Fibroblast of skin of scalp (primary cell): Measurements from ENCODE around the gene DEF6.
"Not testable (repeated sequence)": the region's sequence is repeated elsewhere in the genome, so short reads cannot be mapped to it uniquely, and the experiment has no call there.

Experiments used
- DNase-seq: peaks from one replicate; pipeline ENCODE4 v3.0.0-alpha.2; 2013

Gene DEF6

DNA sequence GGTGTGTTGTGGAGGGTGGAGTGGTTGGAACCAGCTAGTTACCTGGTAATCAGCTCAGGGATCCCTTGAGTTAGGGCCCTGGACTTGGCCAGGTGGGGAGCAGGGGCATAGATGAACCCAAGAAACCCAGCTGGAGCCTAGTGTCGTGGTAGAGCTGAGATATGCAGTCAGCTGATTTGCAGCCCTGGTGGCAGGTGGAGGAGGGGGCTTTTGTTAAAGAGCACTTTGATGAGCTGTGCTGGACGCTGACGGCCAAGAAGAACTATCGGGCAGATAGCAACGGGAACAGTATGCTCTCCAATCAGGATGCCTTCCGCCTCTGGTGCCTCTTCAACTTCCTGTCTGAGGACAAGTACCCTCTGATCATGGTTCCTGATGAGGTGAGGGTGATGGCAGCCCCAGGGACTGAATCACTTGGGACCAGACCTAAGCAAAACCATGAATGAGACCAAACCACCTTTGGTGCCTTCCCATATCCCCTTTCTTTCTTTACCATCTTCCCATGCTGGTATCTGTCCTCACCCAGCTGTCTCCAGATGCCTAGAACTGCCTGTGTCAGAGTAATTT is 12.7 kb downstream of the DEF6 start:
- no peak for DNase-seq

DNA sequence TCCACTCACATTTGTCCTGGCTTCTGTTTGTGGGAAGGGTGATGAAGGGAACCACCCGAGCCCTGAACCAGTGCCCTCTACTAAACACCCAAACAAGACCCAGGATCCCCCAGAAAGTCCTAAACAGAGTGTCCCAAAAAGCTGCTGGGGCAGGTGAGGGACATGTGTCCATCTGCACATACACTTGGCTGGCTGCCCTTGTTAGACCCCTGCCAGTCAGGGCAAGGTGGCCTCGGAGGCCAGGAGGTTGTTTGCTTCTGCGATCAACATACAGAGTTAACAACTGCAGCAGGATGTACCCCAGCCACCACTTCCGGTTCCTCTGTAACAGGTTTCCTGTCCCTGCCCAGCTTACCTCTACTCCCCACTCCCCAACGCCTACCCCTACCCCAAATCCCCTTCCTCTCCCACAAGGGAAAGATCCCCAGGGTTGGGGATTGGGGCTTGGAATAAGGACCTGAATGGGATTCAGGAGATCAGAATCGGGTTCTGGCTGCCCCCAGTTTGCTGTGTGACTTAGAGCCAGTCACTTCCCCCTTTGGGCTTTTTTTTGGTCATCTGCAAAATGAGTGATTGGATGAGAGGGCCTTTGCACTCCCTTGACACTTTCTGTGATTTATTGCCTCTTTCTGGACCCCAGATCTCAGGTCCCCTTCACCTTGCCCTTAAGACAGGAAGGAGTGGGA is 13.9 kb downstream of the DEF6 start:
- no peak for DNase-seq

GRCh38 chr6:35312076-35312800 is 14.6 kb downstream of the DEF6 start:
- no peak for DNase-seq

GRCh38 chr6:35312807-35313206 is 15.2 kb downstream of the DEF6 start:
- DNase-seq, result no peak

DNA sequence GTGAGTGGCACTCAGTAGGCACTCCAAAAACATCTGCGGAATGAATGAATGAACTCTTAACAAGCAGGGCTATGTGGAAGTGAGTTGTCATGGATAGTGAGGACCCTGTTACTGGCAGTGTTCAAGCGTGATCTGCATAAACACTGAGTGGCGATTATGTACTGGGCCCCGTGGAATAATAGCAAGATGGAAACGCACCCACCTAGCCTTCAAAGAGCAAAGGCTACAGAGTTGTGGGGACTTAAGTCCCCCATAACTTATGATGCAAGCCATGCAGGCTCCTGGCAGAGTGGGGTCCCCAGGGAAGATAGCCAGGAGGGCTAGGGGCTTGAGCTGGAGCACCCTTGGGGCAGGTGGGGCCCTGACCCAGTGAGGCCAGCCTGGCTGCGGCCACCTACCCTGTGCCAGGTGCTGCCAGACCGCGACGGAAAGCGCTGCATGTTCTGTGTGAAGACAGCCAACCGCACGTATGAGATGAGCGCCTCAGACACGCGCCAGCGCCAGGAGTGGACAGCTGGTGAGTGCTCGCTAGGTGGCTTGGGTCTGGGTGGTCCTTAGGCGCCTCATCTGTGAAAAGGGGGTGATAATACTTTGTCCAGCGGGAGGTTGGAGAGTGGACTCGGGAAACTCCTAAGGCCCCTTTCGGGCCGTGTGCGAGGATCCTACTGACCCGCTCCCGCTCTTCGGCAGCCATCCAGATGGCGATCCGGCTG is 20.0 kb downstream of the DEF6 start:
- DNase-seq, result no peak

GRCh38 chr6:35318196-35319171 is 20.9 kb downstream of the DEF6 start:
- peak; percentile 80 for DNase-seq

GRCh38 chr6:35319346-35320030 is 21.9 kb downstream of the DEF6 start:
- no peak for DNase-seq

- DNase-seq, result no peak
Measured at GRCh38 chr6:35320031-35320410, 22.4 kb downstream of the DEF6 start.

- DNase-seq, result no peak
Measured at GRCh38 chr6:35321091-35321490, 23.5 kb downstream of the DEF6 start.

DNA sequence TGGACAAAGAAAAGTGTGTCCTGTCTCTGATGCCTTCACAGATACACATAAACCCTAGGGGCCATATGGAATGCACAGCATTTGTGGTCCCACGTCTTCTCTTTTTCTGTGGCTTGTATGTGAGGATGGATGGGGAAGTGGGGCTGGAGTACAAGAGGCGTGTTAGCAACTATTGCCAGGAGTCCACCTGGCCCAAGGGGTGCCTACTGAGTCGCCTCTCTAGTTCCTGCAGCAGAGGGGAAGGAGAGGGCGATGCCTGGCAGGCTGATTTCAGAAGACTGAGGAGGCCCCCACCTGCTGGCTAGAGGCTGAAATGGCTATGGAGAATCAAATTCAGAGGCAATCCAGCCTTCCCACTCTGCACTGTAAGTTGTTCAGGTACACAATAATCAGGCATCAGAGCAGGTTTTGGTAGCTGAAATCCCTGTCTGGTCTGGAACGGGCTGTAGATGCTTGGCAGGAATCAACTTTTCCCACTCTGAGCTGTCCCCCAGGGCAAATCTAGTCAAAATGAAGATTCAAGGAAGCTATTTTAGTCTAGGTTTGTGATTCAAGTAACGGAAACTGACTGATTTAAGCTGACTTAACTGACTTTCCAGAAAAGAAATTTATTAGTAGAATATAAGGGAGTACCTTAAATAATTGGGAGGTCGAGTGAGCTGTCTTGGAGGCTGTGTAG is 29.9 kb downstream of the DEF6 start:
- DNase-seq, result peak; percentile 54

GRCh38 chr6:35328108-35328723 is 30.6 kb downstream of the DEF6 start:
- no peak for DNase-seq

DNA sequence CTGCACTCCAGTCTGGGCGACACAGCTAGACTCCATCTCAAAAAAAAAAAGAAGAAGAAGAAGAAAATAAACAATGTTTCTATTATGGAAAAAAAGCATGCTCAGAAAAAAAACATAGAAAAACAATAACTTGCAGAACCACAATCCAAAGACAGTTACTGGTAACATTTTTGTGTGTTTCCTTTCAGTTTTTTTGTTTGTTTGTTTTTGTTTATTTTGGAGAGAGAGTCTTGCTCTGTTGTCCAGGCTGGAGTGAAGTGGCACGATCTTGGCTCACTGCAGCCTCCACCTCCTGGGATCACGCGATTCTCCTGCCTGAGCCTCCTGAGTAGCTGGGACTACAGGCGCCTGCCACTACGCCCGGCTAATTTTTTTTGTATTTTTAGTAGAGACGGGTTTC is 31.3 kb downstream of the DEF6 start:
- DNase-seq, result not testable (repeated sequence)

GRCh38 chr6:35330541-35331119 is 33.0 kb downstream of the DEF6 start:
- DNase-seq, result no peak

DNA sequence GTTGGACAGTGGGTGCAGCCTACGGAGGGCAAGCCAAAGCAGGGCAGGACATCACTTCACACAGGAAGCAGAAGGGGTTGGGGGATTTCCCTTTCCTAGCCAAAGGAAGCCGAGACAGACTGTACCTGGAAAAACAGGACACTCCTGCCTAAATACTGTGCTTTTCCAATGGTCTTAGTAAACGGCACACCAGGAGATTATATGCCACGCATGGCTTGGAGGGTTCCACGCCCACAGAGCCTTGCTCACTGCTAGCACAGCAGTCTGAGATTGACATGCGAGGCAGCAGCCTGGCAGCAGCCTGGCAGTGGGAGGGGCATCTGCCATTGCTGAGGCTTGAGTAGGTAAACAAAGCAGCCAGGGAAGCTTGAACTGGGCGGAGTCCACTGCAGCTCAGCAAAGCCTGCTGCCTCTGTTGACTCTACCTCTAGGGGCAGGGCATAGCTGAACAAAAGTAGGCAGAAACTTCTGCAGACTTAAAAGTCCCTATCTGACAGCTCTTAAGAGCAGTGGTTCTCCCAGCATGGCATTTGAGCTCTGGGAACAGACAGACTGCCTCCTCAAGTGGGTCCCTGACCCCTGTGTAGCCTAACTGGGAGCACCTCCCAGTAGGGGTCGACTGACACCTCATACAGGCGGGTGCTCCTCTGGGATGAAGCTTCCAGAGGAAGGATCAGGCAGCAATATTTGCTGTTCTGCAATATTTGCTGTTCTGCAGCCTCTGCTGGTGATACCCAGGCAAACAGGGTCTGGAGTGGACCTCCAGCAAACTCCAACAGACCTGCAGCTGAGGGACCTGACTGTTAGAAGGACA is 34.7 kb downstream of the DEF6 start:
- DNase-seq, result peak; percentile 5

DNA sequence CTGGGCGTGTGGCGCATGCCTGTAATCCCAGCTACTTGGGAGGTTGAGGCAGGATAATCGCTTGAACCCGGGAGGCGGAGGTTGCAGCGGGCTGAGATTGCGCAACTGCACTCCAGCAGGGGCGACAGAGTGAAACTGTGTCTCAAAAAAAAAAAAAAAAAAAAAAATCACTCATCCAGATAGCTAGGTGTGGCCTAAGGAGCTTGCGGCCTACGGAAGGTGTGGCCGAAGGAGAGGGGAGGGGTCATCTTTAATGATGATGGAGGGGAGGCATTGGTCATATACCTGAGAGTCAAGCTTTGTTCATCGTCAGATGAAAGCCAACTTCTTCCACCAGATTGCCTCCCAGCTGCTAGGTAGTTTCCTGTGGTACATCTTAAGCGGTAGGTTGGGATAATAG is 43.9 kb downstream of the DEF6 start:
- DNase-seq, result no peak

DNA sequence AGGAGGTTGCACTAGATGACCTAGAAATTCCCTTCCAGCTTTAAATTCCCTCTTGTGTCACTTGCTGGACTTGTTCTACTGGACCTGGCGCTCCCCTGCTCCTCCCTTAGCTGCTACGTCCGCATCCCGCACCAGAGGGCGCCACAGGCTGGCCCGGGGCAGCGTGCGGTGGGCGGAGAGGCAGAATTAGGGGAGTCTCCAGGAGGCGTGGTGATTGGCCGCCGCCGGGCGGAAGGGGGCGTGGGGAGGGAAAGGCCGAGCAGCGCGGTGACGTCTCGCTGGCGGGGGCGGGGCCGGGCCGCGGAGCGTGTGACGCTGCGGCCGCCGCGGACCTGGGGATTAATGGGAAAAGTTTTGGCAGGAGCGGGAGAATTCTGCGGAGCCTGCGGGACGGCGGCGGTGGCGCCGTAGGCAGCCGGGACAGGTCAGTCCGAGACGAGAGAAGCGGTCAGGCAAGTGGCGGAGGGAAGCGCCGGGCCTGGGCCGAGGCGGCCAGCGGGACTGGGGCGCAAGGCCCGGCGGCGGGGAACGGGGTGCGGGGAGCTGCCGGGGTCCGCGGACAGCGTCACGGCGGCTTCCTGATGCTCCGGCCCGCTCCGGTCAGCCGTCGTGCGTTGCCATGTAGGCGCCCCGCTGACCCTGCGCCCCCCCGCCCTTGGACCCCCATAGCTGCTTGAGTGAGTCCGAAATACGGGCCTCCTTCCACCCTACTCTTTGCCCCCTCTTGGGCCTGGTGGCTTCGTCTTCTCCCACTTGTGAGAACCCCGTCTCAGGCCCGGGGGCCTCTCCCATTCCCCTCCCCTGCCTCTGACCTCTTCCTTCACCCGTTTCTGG is 44.9 kb downstream of the DEF6 start, which contains the start of gene PPARD:
TSS of gene PPARD (plus strand) at position 301 of the 834 bp plus-strand sequence. CDS start 68,530 bp downstream, outside the sequence.
- DNase-seq, result peak; percentile 96

DNA sequence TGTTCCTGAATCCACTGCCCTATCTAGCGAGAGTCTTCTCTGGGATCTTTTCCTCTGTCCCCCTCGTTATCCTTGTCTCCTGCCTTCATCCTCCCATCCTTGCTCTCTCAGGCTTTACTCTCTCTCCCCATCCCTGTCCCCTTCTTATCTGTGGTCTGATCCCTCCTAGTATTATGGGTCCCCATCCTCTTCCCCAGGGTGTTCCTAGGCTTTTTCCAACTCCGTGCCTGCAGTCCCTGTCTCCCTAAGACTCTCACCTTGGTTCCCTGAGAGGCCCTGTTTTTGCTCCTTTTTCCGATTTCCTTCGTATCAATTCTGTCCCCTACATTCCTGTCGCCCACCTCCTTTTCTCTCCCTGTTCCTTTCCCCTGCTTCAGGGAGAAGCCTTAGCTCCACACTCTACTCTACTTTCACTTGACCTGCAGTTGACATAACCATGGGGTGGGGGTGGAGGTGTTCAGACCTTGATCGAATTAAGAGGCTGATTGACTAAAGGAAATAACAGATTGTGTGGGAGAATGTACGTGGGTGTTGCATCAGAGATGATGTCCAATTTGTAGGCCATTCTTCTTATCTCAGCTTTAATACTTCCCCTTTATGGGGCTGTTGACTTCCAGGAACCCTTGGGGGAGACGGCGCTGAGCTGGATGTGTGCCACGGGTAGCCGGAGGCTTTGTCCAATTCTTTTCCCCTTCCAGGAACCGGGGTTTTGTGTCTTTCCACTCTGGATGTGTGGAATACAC is 45.6 kb downstream of the DEF6 start:
- DNase-seq, result no peak
